Activated T-helper 17 cell treated with anti-CD3 and anti-CD28 coated beads, Interleukin-2, amount 50 U/mL, for 72 hours (primary cell): ENCODE results near the gene MREG. TPM values are rescaled to one million over a fixed set of nuclear protein-coding genes. Genes with fewer than 3 reads are reported as not detected.
A peak's percentile ranks its signal among the peaks of the same experiment; 100 is the strongest.

Source experiments
- ATAC-seq: fragments of 150-1000 bp; cut with Tn5 transposase; replicated peaks from 2 replicates; pipeline ENCODE4 v1.10.0; 2021; ENCODE audit warnings: mild to moderate bottlenecking, moderate library complexity
- H3K27ac Mint-ChIP-seq: one replicate; pipeline ENCODE4 v1.8.0; 2022; ENCODE audit warnings: mixed read lengths
- H3K27me3 Mint-ChIP-seq: one replicate; pipeline ENCODE4 v1.8.0; 2022; ENCODE audit warnings: mixed read lengths
- H3K36me3 Mint-ChIP-seq: one replicate; pipeline ENCODE4 v1.8.0; 2022; ENCODE audit warnings: low read depth, mild to moderate bottlenecking, mixed read lengths
- H3K4me1 Mint-ChIP-seq: one replicate; pipeline ENCODE4 v1.8.0; 2022; ENCODE audit warnings: mixed read lengths
- H3K4me3 Mint-ChIP-seq: one replicate; pipeline ENCODE4 v1.8.0; 2022; ENCODE audit warnings: mild to moderate bottlenecking, mixed read lengths
- H3K9me3 Mint-ChIP-seq: one replicate; pipeline ENCODE4 v1.8.0; 2022; ENCODE audit warnings: mixed read lengths
- total RNA-seq, 2 donors: library from RNA; stranded (reverse); gene quantifications; one replicate each; pipeline ENCODE4 v1.2.3, GENCODE V29; 2022

Gene MREG
- total RNA-seq, 2 donors from 2014 or later = 7.5 to 22.0 TPM

- no peaks in the 10 kb centered on the region for H3K4me1 Mint-ChIP-seq
- peaks cover 3% of the 10 kb centered on the region for H3K27me3 Mint-ChIP-seq
- no peaks in the 10 kb centered on the region for H3K9me3 Mint-ChIP-seq
- H3K4me3 Mint-ChIP-seq = no peak overlapping the region
- no peak overlapping the region for H3K27ac Mint-ChIP-seq
- no peak for ATAC-seq
- H3K36me3 Mint-ChIP-seq = no peaks in the 10 kb centered on the region
Observed at GRCh38 chr2:215918901-215919599, 94.3 kb downstream of the MREG start.

- Mint-ChIP-seq H3K27ac (no peak overlapping the region), H3K4me1 (no peaks in the 10 kb centered on the region), H3K4me3 (no peak overlapping the region), H3K9me3 (no peaks in the 10 kb centered on the region), H3K27me3 (peaks cover 3% of the 10 kb centered on the region), H3K36me3 (no peaks in the 10 kb centered on the region)
- ATAC-seq = peak; percentile 52
Observed at GRCh38 chr2:215917953-215918620, 95.3 kb downstream of the MREG start.

GRCh38 chr2:215915441-215915840 is 97.9 kb downstream of the MREG start:
- ATAC-seq = no peak
- H3K4me1 Mint-ChIP-seq = no peaks in the 10 kb centered on the region
- H3K4me3 Mint-ChIP-seq = no peak overlapping the region
- H3K9me3 Mint-ChIP-seq = no peaks in the 10 kb centered on the region
- peaks cover 7% of the 10 kb centered on the region for H3K27me3 Mint-ChIP-seq
- H3K27ac Mint-ChIP-seq = no peak overlapping the region
- H3K36me3 Mint-ChIP-seq = no peaks in the 10 kb centered on the region

- Mint-ChIP-seq H3K36me3 (no peaks in the 10 kb centered on the region), H3K27me3 (peaks cover 9% of the 10 kb centered on the region), H3K27ac (no peak overlapping the region), H3K4me3 (no peak overlapping the region), H3K4me1 (no peaks in the 10 kb centered on the region), H3K9me3 (no peaks in the 10 kb centered on the region)
- no peak for ATAC-seq
Observed at GRCh38 chr2:215914777-215915165, 98.6 kb downstream of the MREG start.

GRCh38 chr2:215914054-215914776 is 99.1 kb downstream of the MREG start:
- Mint-ChIP-seq H3K4me1 (no peaks in the 10 kb centered on the region), H3K36me3 (no peaks in the 10 kb centered on the region), H3K9me3 (no peaks in the 10 kb centered on the region), H3K27me3 (peaks cover 14% of the 10 kb centered on the region), H3K4me3 (no peak overlapping the region), H3K27ac (no peak overlapping the region)
- ATAC-seq = no peak

- no peaks in the 10 kb centered on the region for H3K4me1 Mint-ChIP-seq
- H3K27me3 Mint-ChIP-seq = peaks cover 25% of the 10 kb centered on the region
- H3K4me3 Mint-ChIP-seq = no peak overlapping the region
- no peak overlapping the region for H3K27ac Mint-ChIP-seq
- H3K36me3 Mint-ChIP-seq = no peaks in the 10 kb centered on the region
- no peak for ATAC-seq
- no peaks in the 10 kb centered on the region for H3K9me3 Mint-ChIP-seq
Observed at GRCh38 chr2:215912299-215912842, 101.0 kb downstream of the MREG start.

GRCh38 chr2:215911301-215912085 is 101.9 kb downstream of the MREG start:
- ATAC-seq = no peak
- Mint-ChIP-seq H3K4me3 (no peak overlapping the region), H3K4me1 (no peaks in the 10 kb centered on the region), H3K27ac (no peak overlapping the region), H3K27me3 (peaks cover 25% of the 10 kb centered on the region), H3K9me3 (no peaks in the 10 kb centered on the region), H3K36me3 (no peaks in the 10 kb centered on the region)

- Mint-ChIP-seq H3K4me3 (no peak overlapping the region), H3K4me1 (no peaks in the 10 kb centered on the region), H3K27ac (no peak overlapping the region), H3K36me3 (no peaks in the 10 kb centered on the region), H3K9me3 (no peaks in the 10 kb centered on the region), H3K27me3 (peaks cover 25% of the 10 kb centered on the region)
- no peak for ATAC-seq
Observed at GRCh38 chr2:215910180-215910579, 103.2 kb downstream of the MREG start.

- no peaks in the 10 kb centered on the region for H3K9me3 Mint-ChIP-seq
- H3K27ac Mint-ChIP-seq = no peak overlapping the region
- H3K4me1 Mint-ChIP-seq = no peaks in the 10 kb centered on the region
- no peak overlapping the region for H3K4me3 Mint-ChIP-seq
- no peak for ATAC-seq
- H3K36me3 Mint-ChIP-seq = no peaks in the 10 kb centered on the region
- H3K27me3 Mint-ChIP-seq = peaks cover 33% of the 10 kb centered on the region
Observed at GRCh38 chr2:215907147-215907546, 106.2 kb downstream of the MREG start.

GRCh38 chr2:215906458-215906857 is 106.9 kb downstream of the MREG start:
- Mint-ChIP-seq H3K4me3 (no peak overlapping the region), H3K9me3 (no peaks in the 10 kb centered on the region), H3K27ac (no peak overlapping the region), H3K4me1 (no peaks in the 10 kb centered on the region), H3K27me3 (peaks cover 32% of the 10 kb centered on the region), H3K36me3 (no peaks in the 10 kb centered on the region)
- ATAC-seq = no peak

- Mint-ChIP-seq H3K27me3 (peaks cover 32% of the 10 kb centered on the region), H3K9me3 (no peaks in the 10 kb centered on the region), H3K27ac (no peak overlapping the region), H3K4me3 (no peak overlapping the region), H3K36me3 (no peaks in the 10 kb centered on the region), H3K4me1 (no peaks in the 10 kb centered on the region)
- no peak for ATAC-seq
Observed at GRCh38 chr2:215905691-215906090, 107.7 kb downstream of the MREG start.

- Mint-ChIP-seq H3K27ac (no peak overlapping the region), H3K4me1 (no peaks in the 10 kb centered on the region), H3K9me3 (no peaks in the 10 kb centered on the region), H3K36me3 (no peaks in the 10 kb centered on the region), H3K27me3 (peaks cover 25% of the 10 kb centered on the region), H3K4me3 (no peak overlapping the region)
- no peak for ATAC-seq
Observed at GRCh38 chr2:215904101-215904500, 109.2 kb downstream of the MREG start.

GRCh38 chr2:215903203-215903602 is 110.1 kb downstream of the MREG start:
- Mint-ChIP-seq H3K36me3 (no peaks in the 10 kb centered on the region), H3K27me3 (peaks cover 25% of the 10 kb centered on the region), H3K4me1 (no peaks in the 10 kb centered on the region), H3K9me3 (no peaks in the 10 kb centered on the region), H3K27ac (no peak overlapping the region), H3K4me3 (no peak overlapping the region)
- no peak for ATAC-seq

- ATAC-seq = no peak
- H3K9me3 Mint-ChIP-seq = no peaks in the 10 kb centered on the region
- H3K27ac Mint-ChIP-seq = no peak overlapping the region
Observed at GRCh38 chr2:215901796-215902195, 111.6 kb downstream of the MREG start.

More at GRCh38 chr2:215901796-215902195, 111.6 kb downstream of the MREG start:
- no peaks in the 10 kb centered on the region for H3K4me1 Mint-ChIP-seq
- H3K36me3 Mint-ChIP-seq = no peaks in the 10 kb centered on the region
- H3K27me3 Mint-ChIP-seq = peaks cover 18% of the 10 kb centered on the region
- H3K4me3 Mint-ChIP-seq = no peak overlapping the region
